ENCODE measurements around the gene TMEM138.

DNA sequence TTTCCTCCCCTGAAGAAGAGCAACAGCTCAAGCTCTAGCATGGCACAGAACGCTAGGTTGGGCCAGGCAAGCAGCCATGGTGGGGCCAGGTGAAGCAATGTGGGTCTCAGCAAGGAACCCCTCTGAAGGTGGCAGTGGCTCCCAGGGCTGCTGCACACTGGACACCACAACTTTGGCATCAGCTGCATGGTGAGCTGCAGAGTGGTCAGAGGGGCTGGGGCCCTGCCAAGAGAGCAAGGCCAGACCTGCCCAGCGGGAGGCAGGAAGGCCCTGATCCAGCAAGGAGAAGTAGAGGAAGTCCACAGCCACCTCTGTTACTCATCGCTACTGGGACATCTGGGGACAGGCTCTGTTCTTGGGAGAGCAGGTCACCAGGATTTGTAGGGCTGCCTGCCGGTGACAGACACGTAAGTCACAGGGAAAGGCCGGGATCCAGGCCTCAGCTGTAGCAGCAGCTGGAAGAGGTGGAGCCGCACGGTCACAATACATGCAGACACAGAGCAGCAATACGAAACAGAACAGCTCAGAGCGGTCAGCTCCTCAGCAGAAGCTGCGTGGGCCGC is 12.9 kb upstream of the TMEM138 start:
- TF ChIP-seq, protein P1, sequence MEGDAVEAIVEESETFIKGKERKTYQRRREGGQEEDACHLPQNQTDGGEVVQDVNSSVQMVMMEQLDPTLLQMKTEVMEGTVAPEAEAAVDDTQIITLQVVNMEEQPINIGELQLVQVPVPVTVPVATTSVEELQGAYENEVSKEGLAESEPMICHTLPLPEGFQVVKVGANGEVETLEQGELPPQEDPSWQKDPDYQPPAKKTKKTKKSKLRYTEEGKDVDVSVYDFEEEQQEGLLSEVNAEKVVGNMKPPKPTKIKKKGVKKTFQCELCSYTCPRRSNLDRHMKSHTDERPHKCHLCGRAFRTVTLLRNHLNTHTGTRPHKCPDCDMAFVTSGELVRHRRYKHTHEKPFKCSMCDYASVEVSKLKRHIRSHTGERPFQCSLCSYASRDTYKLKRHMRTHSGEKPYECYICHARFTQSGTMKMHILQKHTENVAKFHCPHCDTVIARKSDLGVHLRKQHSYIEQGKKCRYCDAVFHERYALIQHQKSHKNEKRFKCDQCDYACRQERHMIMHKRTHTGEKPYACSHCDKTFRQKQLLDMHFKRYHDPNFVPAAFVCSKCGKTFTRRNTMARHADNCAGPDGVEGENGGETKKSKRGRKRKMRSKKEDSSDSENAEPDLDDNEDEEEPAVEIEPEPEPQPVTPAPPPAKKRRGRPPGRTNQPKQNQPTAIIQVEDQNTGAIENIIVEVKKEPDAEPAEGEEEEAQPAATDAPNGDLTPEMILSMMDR (IDR thresholded peaks at IDR 0.05; ENCODE audit: insufficient read depth, low read length): no peak
- TF ChIP-seq POLR2AphosphoS5 (IDR thresholded peaks at IDR 0.05; ENCODE audit: low read depth) (no peak), GABPA (IDR thresholded peaks at IDR 0.05; ENCODE audit: low read depth) (no peak), SPI1 (IDR thresholded peaks at IDR 0.05; ENCODE audit: borderline replicate concordance, low read depth) (no peak)
